GM12873 (cell line): ENCODE measurements around the gene ACSS2.

ENCODE experiments used
- TF ChIP-seq, protein P1 (sequence below): IDR thresholded peaks from 2 replicates; pipeline ENCODE4 v1.5.1; 2012; ENCODE audit warnings: low read depth, mild to moderate bottlenecking, moderate library complexity, low read length, control low read depth; ENCODE audit not compliant: insufficient read depth; ENCODE audit errors: missing control alignments

ACSS2 gene, protein sequence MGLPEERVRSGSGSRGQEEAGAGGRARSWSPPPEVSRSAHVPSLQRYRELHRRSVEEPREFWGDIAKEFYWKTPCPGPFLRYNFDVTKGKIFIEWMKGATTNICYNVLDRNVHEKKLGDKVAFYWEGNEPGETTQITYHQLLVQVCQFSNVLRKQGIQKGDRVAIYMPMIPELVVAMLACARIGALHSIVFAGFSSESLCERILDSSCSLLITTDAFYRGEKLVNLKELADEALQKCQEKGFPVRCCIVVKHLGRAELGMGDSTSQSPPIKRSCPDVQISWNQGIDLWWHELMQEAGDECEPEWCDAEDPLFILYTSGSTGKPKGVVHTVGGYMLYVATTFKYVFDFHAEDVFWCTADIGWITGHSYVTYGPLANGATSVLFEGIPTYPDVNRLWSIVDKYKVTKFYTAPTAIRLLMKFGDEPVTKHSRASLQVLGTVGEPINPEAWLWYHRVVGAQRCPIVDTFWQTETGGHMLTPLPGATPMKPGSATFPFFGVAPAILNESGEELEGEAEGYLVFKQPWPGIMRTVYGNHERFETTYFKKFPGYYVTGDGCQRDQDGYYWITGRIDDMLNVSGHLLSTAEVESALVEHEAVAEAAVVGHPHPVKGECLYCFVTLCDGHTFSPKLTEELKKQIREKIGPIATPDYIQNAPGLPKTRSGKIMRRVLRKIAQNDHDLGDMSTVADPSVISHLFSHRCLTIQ

DNA sequence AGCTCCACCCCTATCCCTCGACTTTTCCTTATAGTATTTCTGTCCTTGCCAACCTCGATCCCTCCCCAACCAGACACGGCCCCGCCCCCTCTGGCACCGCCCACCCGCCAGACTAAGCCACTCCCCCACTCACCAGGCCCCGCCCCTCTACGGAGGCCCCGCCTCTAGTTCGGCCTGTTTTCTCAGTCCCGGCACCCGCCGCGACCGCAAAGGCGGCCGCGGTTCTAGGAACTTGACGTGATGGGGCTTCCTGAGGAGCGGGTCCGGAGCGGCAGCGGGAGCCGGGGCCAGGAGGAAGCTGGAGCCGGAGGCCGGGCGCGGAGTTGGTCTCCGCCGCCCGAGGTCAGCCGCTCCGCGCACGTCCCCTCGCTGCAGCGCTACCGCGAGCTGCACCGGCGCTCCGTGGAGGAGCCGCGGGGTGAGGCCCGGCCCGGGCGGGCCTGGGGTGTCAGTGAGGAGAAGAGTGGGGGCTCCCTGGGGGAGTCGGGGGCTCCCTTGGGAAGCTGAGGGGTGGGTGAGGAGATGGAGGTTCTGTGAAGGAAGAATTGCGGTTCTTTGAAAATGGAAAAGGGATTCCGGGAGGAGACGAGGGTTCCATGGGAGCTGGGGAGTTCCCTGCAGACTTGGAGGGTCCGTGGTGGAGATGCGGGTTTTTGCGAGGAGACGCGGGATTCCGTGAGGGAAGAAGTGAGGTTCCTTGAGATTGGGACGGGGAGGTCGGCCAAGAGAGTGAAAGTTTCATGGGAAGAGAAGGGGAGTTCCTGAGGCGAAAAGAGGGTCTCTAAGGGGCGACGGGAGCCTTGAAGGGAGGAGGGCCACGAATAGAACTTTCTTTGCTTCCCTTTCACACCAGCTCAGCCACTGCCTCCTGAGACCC is at the start of gene ACSS2:
ACSS2 (plus strand) TSS at position 207 of the 877 bp plus-strand sequence; CDS start at position 241, 34 bp downstream.
- TF ChIP-seq, protein P1, sequence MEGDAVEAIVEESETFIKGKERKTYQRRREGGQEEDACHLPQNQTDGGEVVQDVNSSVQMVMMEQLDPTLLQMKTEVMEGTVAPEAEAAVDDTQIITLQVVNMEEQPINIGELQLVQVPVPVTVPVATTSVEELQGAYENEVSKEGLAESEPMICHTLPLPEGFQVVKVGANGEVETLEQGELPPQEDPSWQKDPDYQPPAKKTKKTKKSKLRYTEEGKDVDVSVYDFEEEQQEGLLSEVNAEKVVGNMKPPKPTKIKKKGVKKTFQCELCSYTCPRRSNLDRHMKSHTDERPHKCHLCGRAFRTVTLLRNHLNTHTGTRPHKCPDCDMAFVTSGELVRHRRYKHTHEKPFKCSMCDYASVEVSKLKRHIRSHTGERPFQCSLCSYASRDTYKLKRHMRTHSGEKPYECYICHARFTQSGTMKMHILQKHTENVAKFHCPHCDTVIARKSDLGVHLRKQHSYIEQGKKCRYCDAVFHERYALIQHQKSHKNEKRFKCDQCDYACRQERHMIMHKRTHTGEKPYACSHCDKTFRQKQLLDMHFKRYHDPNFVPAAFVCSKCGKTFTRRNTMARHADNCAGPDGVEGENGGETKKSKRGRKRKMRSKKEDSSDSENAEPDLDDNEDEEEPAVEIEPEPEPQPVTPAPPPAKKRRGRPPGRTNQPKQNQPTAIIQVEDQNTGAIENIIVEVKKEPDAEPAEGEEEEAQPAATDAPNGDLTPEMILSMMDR: peak; percentile 8

DNA sequence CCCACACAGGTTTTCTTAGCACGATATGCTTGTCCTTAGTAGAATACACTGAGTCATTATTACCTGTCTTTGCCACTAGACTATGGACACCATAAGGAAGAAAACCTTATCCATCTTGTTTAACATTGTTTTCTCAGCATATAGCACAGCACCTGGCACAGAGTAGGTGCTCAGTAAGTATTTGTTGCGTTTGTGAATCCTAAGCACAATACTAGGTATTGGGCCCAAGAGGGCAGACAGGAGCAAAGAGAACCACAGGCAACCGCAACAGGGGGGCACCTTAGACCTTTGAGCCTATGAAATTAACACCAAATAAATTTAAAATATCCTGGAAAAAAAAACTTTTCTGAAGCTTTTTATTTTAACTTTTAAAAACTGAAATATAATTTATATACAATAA is 47.2 kb upstream of the ACSS2 start:
- TF ChIP-seq, protein P1: no peak

DNA sequence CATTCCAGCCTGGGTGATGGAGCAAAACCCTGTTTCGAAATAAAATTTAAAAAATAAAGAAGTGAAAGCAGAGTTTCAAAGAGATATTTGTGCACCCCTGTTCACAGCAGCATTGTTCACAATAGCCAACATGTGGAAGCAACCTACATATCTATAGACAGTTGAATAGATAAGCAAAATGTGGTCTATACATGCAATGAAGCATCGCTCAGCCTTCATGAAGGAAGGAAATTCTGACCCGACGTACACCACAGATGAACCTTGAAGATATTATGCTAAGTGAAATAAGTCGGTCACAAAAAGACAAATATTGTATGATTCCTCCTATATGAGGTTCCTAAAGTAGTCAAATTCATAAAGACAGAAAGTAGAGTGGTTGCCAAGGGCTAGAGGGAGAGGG is 44.5 kb upstream of the ACSS2 start:
- TF ChIP-seq, protein P1: no peak

DNA sequence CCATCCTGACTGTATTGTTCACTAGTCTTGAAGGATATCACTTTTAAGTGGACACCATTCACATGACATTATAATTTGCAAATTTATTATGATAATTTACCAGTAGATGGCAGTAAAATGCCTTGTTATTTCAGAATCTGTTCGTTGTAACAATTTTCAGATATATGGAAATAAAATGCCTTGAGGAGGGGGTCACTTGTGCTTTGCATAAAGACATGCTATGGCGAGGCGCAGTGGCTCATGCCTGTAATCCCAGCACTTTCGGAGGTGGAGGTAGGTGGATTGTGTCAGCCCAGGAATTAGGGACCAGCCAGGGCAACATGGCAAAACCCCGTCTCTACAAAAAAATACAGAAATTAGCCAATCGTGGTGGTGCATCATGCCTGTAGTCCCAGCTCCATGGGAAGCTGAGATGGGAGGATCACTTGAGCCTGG is 41.9 kb upstream of the ACSS2 start:
- TF ChIP-seq, protein P1: peak; percentile 18

DNA sequence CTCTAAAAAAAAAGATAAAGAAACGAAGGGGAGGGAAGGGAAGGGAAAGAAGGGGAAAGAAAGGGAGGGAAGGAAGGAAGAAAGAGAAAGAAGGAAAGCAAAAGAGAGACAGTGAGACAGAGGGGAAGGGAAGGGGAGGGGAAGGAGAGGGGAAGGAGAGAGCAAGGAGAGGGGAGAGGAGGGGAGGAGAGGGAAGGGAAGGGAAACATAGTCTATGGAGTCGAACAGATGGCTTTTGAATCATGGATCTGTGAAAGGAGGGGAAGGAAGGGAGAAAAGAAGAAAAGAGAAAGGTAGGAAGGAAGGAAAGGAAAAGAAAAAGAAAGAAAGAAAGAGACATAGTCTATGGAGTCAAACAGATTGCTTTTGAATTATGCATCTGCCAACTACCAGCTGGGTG is 34.3 kb upstream of the ACSS2 start:
- TF ChIP-seq, protein P1: no peak

DNA sequence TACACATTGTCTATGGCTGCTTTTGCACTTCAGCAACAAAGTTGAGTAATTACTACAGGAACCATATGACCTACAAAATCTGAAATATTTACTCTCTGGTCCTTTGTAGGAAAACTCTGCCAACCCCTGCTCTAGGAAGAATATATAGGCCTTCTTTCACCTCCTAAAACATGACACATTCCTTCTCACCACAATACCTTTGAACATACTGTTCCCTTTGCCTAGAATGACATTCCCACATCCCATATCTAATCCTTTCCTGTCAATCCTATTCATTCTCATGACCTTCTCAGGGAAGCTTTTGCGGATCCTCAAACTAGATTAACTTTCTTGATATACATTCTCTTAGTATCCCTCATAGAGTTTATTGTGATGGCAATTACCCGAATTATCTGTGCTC is 33.0 kb upstream of the ACSS2 start:
- TF ChIP-seq, protein P1: no peak

DNA sequence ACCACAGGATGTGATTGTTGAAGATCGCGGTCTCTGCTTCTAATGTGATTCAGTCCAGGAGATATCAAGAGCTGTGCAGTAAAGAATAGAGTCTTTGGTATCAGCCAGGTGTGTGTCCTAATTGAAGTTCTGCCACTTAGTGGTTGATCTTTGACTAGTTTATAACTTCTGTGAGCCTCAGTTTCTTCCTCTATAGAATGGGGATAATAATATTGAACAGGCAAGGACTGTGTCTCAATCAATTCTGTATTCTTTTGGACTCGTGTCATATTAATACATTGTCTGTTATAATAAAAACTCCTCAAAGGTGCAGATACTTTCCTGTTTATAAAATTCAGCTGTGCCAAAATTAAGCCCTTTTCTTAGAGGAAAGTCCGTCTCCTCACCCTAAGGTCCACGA is 27.8 kb upstream of the ACSS2 start:
- TF ChIP-seq, protein P1: no peak
